T-cell (primary cell): ENCODE data around the gene PTK6. TPM values are rescaled to one million over a fixed set of nuclear protein-coding genes. Genes with fewer than 3 reads are reported as not detected.
"Not testable (repeated sequence)": the region's sequence is repeated elsewhere in the genome, so short reads cannot be mapped to it uniquely, and the experiment has no call there.

Experiments used
- ATAC-seq, 4 experiments: fragments of 200-7000 bp in 3 of 4; fragments of 150-1000 bp in 1 of 4; cut with Tn5 transposase; replicated peaks in 1 of 4; 1 replicate in 3 of 4; 2 replicates in 1 of 4; pipeline ENCODE4 v1.10.0; 2021; ENCODE audit warnings: moderate library complexity in 3 of 4, mild to moderate bottlenecking in 2 of 4, moderate number of reproducible peaks in 1 of 4
- CTCF ChIA-PET, 2 donors: fragments of 300-600 bp; sonication (Branson Sonifier 250); formaldehyde crosslinking; loops; one replicate each; lab custom pipeline; 2022; ENCODE audit warnings: antibody characterized with exemption in 2 of 2; lab: Charles Lee
- POLR2A ChIA-PET, 2 donors: fragments of 300-600 bp; sonication (Branson Sonifier 250); formaldehyde crosslinking; loops; one replicate each; lab custom pipeline; 2022; ENCODE audit warnings: antibody characterized with exemption in 2 of 2; lab: Charles Lee
- DNase-seq, 35 experiments: peaks; one replicate each; pipeline versions ENCODE4 v3.0.0 to v3.0.0-alpha.2; 2013 to 2023
- H3K27ac ChIP-seq: one replicate; pipeline ENCODE4 v1.5.1; 2013; ENCODE audit warnings: low read length
- H3K27me3 ChIP-seq, 2 experiments: replicated peaks in 1 of 2; 1 replicate in 1 of 2; 2 replicates in 1 of 2; pipeline versions ENCODE4 v1.6.1 to v1.7.0; 2013; ENCODE audit warnings: low read length in 1 of 2, mixed read lengths in 1 of 2; ENCODE audit not compliant: control insufficient read depth in 2 of 2, insufficient read depth in 2 of 2; ENCODE audit errors: extremely low read depth in 1 of 2
- H3K36me3 ChIP-seq, 2 donors: 1 replicate in 1 of 2; 2 replicates in 1 of 2; pipeline versions ENCODE4 v1.6.1 to v1.7.0; 2013; ENCODE audit warnings: low read length in 1 of 2; ENCODE audit not compliant: control insufficient read depth in 2 of 2, insufficient read depth in 1 of 2; ENCODE audit errors: extremely low read depth in 1 of 2
- H3K4me1 ChIP-seq, 2 experiments: 1 replicate in 1 of 2; 2 replicates in 1 of 2; pipeline versions ENCODE4 v1.6.1 to v1.7.0; 2013; ENCODE audit warnings: low read length in 2 of 2, mixed read lengths in 1 of 2; ENCODE audit not compliant: insufficient read depth in 2 of 2, control insufficient read depth in 1 of 2; ENCODE audit errors: extremely low read depth in 1 of 2
- H3K4me3 ChIP-seq, 2 donors: 1 replicate in 1 of 2; 2 replicates in 1 of 2; pipeline versions ENCODE4 v1.5.1 to v1.7.0; 2013; ENCODE audit warnings: mild to moderate bottlenecking in 2 of 2, low read length in 1 of 2, moderate library complexity in 1 of 2; ENCODE audit not compliant: control insufficient read depth in 1 of 2; ENCODE audit errors: extremely low read depth in 1 of 2
- H3K9me3 ChIP-seq: 2 replicates; pipeline ENCODE4 v1.7.0; 2013
- H3K27ac Mint-ChIP-seq, 2 donors: one replicate each; pipeline ENCODE4 v1.8.0; 2020 to 2021; ENCODE audit warnings: mild to moderate bottlenecking in 2 of 2, mixed read lengths in 2 of 2
- H3K27me3 Mint-ChIP-seq, 2 donors: one replicate each; pipeline ENCODE4 v1.8.0; 2021 to 2022; ENCODE audit warnings: mixed read lengths in 2 of 2
- H3K36me3 Mint-ChIP-seq: one replicate; pipeline ENCODE4 v1.8.0; 2021; ENCODE audit warnings: mixed read lengths
- H3K4me1 Mint-ChIP-seq, 3 donors: one replicate each; pipeline ENCODE4 v1.8.0; 2020 to 2022; ENCODE audit warnings: mixed read lengths in 3 of 3, mild to moderate bottlenecking in 1 of 3
- H3K4me3 Mint-ChIP-seq, 3 donors: one replicate each; pipeline ENCODE4 v1.8.0; 2020 to 2022; ENCODE audit warnings: mild to moderate bottlenecking in 3 of 3, mixed read lengths in 3 of 3, moderate library complexity in 3 of 3
- H3K9me3 Mint-ChIP-seq, 3 donors: one replicate each; pipeline ENCODE4 v1.8.0; 2020 to 2022; ENCODE audit warnings: mixed read lengths in 3 of 3
- WGBS: methylation state at CpG from one replicate; pipeline ENCODE4 v1.1.5; 2013; ENCODE audit warnings: missing lambda C conversion rate; ENCODE audit not compliant: insufficient coverage; 5-methylcytosine and 5-hydroxymethylcytosine counted together
- total RNA-seq, 35 experiments: library from RNA in 6 of 35; stranded (reverse) in 6 of 35; fragments of 120-200 nt in 1 of 35; gene quantifications; one replicate each; pipeline versions ENCODE4 v1.2.1 to v1.2.4 and lab custom pipeline; 2013 to 2026

The PTK6 gene
- total RNA-seq, 5 donors from 2014 or later (not counting 1 experiment from before 2014, with no cell fraction given): 0.15 to 0.47 (median 0.23) TPM

DNA sequence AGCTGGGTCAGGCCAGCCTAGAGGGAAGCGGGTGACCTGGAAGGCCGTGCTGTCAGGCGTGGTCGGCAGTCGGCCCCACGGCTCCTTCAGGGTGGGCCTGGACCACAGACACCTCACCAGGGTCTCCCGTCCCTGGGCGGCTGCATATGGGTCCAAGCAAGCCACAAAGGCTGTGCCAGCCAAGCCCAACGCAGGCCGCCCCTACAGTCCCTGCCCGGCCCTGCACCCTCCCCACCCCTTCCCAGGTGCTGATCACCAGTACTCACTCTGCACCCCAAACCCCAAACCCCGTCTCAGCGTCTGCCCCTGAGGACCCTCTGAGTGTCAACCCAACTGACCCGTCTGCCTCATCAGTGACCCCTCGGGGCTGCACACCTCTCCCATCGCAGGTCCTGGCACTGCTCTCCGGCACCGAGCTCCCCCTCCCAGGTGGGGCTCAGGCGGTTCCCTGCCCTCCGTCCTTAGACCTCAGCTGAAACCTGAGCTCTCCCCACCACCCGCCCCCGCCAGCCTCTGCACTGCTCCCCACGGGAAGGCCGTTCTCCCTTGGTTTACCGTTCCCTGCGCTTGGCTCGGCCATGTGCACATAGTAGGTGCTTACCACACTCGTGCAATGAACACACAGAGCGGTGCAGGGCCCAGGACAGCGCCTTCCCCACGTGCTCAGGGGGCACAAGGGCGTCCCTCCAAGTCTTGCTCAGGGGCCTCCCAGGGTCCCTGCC, 18.1 kb downstream of the PTK6 start:
- ATAC-seq (no peak), DNase-seq (no peak)
- Histone ChIP-seq H3K4me1 (peaks cover 7 to 30% of the 10 kb centered on the region in 2 experiments), H3K36me3 (peaks cover 8 to 13% of the 10 kb centered on the region in 2 donors), H3K4me3 (peak overlapping the region; percentile 23 to 69), H3K27ac (no peak overlapping the region), H3K9me3 (no peaks in the 10 kb centered on the region), H3K27me3 (peaks cover 0 to 19% of the 10 kb centered on the region in 2 experiments)
- Mint-ChIP-seq H3K9me3 (peaks cover 0 to 5% (median 3%) of the 10 kb centered on the region in 3 donors), H3K27ac (peak overlapping the region in 1 of 2 donors; percentile 49), H3K4me3 (peak overlapping the region; percentile 73 to 76 (median 75)), H3K36me3 (peaks cover 9% of the 10 kb centered on the region), H3K4me1 (peaks cover 12 to 34% (median 15%) of the 10 kb centered on the region in 3 donors), H3K27me3 (no peaks in the 10 kb centered on the region)
- WGBS: 82% methylated on average over 28 of the region's 32 CpGs
- ChIA-PET CTCF (no interaction called here), POLR2A (no interaction called here)

DNA sequence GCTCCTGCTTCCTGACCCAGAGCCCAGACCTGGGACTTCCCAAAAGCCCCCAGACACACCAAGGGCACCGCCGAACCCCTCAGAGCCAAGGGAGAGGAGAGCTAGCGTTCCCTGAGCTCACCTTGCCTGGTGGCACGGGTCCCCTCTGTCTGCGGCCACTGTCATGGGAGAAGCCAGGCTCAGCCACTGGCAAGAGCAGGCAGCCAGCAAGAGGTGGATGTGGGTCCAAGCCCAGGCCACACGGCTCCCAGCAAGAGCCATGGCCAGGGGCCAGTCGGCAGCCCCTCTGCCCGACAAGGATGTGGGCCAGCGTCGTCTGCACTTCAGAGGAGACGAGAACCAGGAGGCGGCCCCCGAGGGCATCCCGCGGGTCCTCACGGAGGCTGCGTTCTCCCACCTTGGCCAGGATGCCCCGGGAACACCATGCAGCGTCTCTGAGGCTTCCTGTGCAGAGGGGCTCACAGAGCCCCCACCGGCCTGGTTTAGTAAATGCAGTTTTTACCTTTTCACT, 18.8 kb downstream of the PTK6 start:
- ChIA-PET CTCF (interaction anchor here in 1 of 2 donors (0.5 kb wide), 1 partner anchor 601 kb away, joined by 3 read pairs; no protein-coding TSS in a partner anchor), POLR2A (no interaction called here)
- ATAC-seq: no peak
- H3K4me3 ChIP-seq: no peak overlapping the region
- Mint-ChIP-seq H3K27me3 (peaks cover 0 to 2% of the 10 kb centered on the region in 2 donors), H3K9me3 (peaks cover 0 to 7% (median 3%) of the 10 kb centered on the region in 3 donors), H3K27ac (no peak overlapping the region), H3K4me1 (peaks cover 6 to 29% (median 13%) of the 10 kb centered on the region in 3 donors), H3K36me3 (peaks cover 4% of the 10 kb centered on the region), H3K4me3 (peak overlapping the region in 2 of 3 donors; percentile 75 to 76)
- no peaks in the 10 kb centered on the region for H3K9me3 ChIP-seq
- H3K4me1 ChIP-seq: peaks cover 7 to 30% of the 10 kb centered on the region in 2 experiments
- H3K27me3 ChIP-seq: peaks cover 0 to 19% of the 10 kb centered on the region in 2 experiments
- H3K27ac ChIP-seq: no peak overlapping the region
- H3K36me3 ChIP-seq: peaks cover 8 to 9% of the 10 kb centered on the region in 2 donors
- DNase-seq: no peak
- 85% methylated on average over 14 of the region's 20 CpGs for WGBS

DNA sequence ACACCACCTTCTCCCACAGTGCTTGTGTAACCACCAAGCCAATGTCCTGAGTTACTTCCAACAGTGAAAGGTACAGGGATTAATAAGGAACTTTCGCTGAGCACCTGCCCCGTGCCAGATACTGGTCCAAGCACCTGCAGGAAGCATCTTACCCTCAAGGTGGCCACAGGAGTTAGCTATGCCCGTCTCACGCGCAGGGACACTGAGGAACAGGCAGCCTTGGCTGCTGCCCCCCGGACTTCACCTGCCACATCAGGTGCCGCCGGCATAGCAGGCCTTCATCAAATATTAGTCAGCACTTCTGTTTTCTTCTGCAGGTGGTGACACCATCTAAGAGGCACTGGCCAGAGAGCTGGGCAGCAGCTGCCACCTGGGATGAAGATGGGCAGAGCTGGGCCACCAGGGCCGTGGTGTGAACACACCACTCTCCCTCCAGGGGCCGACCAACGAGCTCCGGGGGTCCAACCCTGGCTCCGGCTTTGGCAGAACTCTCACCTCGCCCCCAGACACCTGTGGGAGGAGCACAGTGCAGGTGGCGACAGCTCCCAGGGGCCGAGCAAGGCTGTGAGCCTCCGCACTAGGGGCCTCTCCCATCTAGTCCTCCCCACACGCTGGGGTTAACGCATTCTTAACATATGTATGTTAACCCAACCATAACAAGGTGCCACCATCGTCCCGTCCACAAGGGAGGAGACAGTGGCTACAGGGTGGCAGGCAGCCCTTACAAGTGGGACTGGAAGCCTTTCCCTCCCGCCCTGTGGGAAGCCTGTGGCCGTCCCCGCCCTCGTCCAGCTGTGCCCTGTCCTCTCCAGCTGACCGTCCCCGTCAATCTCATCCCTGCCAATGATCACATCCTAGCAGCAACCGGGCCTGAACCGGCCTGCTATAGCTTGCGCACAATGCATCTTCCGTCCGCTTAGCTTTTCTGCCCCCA, 19.5 kb downstream of the PTK6 start:
- H3K9me3 Mint-ChIP-seq: peaks cover 0 to 11% (median 3%) of the 10 kb centered on the region in 3 donors
- H3K27ac Mint-ChIP-seq: no peak overlapping the region
- peaks cover 3 to 24% (median 10%) of the 10 kb centered on the region in 3 donors for H3K4me1 Mint-ChIP-seq
- H3K27me3 Mint-ChIP-seq: peaks cover 0 to 10% of the 10 kb centered on the region in 2 donors
- Histone ChIP-seq H3K27me3 (peaks cover 0 to 21% of the 10 kb centered on the region in 2 experiments), H3K27ac (no peak overlapping the region), H3K4me3 (no peak overlapping the region), H3K9me3 (no peaks in the 10 kb centered on the region), H3K36me3 (peaks cover 4 to 7% of the 10 kb centered on the region in 2 donors), H3K4me1 (peaks cover 7 to 29% of the 10 kb centered on the region in 2 experiments)
- ATAC-seq (no peak), DNase-seq (no peak)
- peaks cover 2% of the 10 kb centered on the region for H3K36me3 Mint-ChIP-seq
- H3K4me3 Mint-ChIP-seq: peak overlapping the region in 1 of 3 donors; percentile 62
- CTCF ChIA-PET: interaction anchor here in 1 of 2 donors (0.5 kb wide), 1 partner anchor 601 kb away, joined by 3 read pairs; no protein-coding TSS in a partner anchor
- POLR2A ChIA-PET: no interaction called here
- WGBS: 91% methylated on average over 27 of the region's 32 CpGs

DNA sequence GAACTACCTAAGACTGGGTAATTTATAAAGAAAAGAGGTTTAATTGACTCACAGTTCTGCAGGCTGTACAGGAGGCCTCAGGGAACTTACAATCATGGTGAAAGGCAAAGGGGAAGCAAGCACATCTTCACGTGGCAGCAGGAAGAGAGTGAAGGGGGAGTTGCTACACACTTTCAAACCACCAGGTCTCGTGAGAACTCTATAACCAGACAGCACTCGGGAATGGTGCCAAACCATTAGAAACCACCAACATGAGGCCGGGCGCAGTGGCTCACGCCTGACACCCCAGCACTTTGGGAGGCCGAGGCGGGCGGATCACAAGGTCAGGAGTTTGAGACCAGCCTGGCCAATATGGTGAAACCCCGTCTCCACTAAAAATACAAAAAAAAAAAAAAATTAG, 22.7 kb downstream of the PTK6 start:
- H3K4me3 Mint-ChIP-seq, DNase-seq, ATAC-seq, H3K9me3 ChIP-seq, H3K27ac ChIP-seq, H3K4me1 ChIP-seq, CTCF ChIA-PET, H3K4me3 ChIP-seq, POLR2A ChIA-PET, H3K36me3 ChIP-seq, H3K36me3 Mint-ChIP-seq: not testable (repeated sequence)
- Mint-ChIP-seq H3K9me3 (peaks cover 0 to 11% (median 3%) of the 10 kb centered on the region in 3 donors), H3K27me3 (peaks cover 15 to 30% of the 10 kb centered on the region in 2 donors), H3K27ac (peak overlapping the region in 1 of 2 donors; percentile 44), H3K4me1 (peaks cover 0 to 12% (median 2%) of the 10 kb centered on the region in 3 donors)
- H3K27me3 ChIP-seq: peaks cover 3 to 37% of the 10 kb centered on the region in 2 experiments
- 31% methylated on average over 5 of the region's 10 CpGs for WGBS

DNA sequence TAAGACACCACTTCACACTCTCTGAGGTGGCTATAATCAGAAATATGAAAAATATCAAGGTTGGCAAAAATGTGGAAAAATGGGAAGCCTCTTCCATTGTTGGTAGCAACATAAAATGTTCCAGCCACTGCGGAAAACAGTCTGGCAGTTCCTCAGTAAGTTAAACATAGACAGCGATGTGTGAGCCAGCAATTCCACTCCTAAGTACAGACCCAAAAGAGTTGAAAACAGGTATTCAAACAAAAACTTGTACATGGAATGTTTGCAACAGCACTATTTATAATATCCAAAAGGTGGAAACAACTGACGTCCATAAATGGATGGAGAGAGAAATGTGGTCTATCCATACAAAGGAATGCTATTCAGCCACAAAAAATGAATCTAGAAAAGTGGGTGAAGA, 24.0 kb downstream of the PTK6 start:
- no peak overlapping the region for H3K4me3 Mint-ChIP-seq
- H3K36me3 ChIP-seq: no peaks in the 10 kb centered on the region
- H3K36me3 Mint-ChIP-seq: no peaks in the 10 kb centered on the region
- H3K27me3 Mint-ChIP-seq: peaks cover 22 to 41% of the 10 kb centered on the region in 2 donors
- POLR2A ChIA-PET: no interaction called here
- no peak for DNase-seq
- H3K27ac Mint-ChIP-seq: no peak overlapping the region
- H3K4me1 Mint-ChIP-seq: peaks cover 0 to 6% (median 0%) of the 10 kb centered on the region in 3 donors
- WGBS: 80% methylated on average over 1 of the region's 3 CpGs
- peaks cover 3 to 35% of the 10 kb centered on the region in 2 experiments for H3K27me3 ChIP-seq
- H3K27ac ChIP-seq: no peak overlapping the region
- no peaks in the 10 kb centered on the region for H3K9me3 ChIP-seq
- no peak for ATAC-seq
- no peak overlapping the region for H3K4me3 ChIP-seq
- peaks cover 0 to 11% (median 3%) of the 10 kb centered on the region in 3 donors for H3K9me3 Mint-ChIP-seq
- CTCF ChIA-PET: no interaction called here
- no peaks in the 10 kb centered on the region for H3K4me1 ChIP-seq
